Aorta (tissue), 5 donors: Measurements from ENCODE around the gene USP6NL. TPM values are rescaled to one million over a fixed set of nuclear protein-coding genes. Genes with fewer than 3 reads are reported as not detected.

Experiments used
- ATAC-seq: fragments of 200-7000 bp; cut with Tn5 transposase; one replicate; pipeline ENCODE4 v1.9.1; 2022; ENCODE audit warnings: moderate library complexity; ENCODE audit not compliant: low FRiP score
- DNase-seq, 2 donors: peaks; one replicate each; pipeline ENCODE4 v3.0.0-alpha.2; 2020
- H3K27ac ChIP-seq, 2 donors: one replicate each; pipeline ENCODE4 v1.5.1; 2013; ENCODE audit warnings: low read length in 2 of 2, mild to moderate bottlenecking in 2 of 2, moderate library complexity in 2 of 2, control low read depth in 1 of 2, inconsistent platforms in 1 of 2, low read depth in 1 of 2
- H3K27me3 ChIP-seq, 2 donors: one replicate each; pipeline ENCODE4 v1.6.1; 2013; ENCODE audit warnings: control low read depth in 1 of 2, low read length in 1 of 2, mild to moderate bottlenecking in 1 of 2, moderate library complexity in 1 of 2; ENCODE audit not compliant: insufficient read depth in 2 of 2, control insufficient read depth in 1 of 2
- H3K36me3 ChIP-seq, 2 donors: one replicate each; pipeline ENCODE4 v1.6.1; 2013; ENCODE audit warnings: control low read depth in 1 of 2, low read length in 1 of 2, mild to moderate bottlenecking in 1 of 2; ENCODE audit not compliant: insufficient read depth in 2 of 2, control insufficient read depth in 1 of 2
- H3K4me1 ChIP-seq, 2 donors: one replicate each; pipeline ENCODE4 v1.6.1; 2013; ENCODE audit warnings: low read length in 2 of 2, control low read depth in 1 of 2, mild to moderate bottlenecking in 1 of 2, moderate library complexity in 1 of 2; ENCODE audit not compliant: insufficient read depth in 2 of 2, control insufficient read depth in 1 of 2
- H3K4me3 ChIP-seq, 2 donors: one replicate each; pipeline ENCODE4 v1.5.1; 2013; ENCODE audit warnings: low read length in 2 of 2, control low read depth in 1 of 2, mild to moderate bottlenecking in 1 of 2
- H3K9me3 ChIP-seq: one replicate; pipeline ENCODE4 v1.6.1; 2013; ENCODE audit warnings: mild to moderate bottlenecking, low read length; ENCODE audit not compliant: control insufficient read depth
- WGBS, 2 donors: extraction: QIAGEN DNeasy Blood & Tissue Kit; methylation state at CpG; one replicate each; pipeline ENCODE4 v1.1.7; 2013; 5-methylcytosine and 5-hydroxymethylcytosine counted together
- intact Hi-C, 2 donors: fragments of 100-400 bp; cut with DNase I; formaldehyde crosslinking; loops; one replicate each; pipeline versions ENCODE4 v1.14.2 to v1.15.0; 2022
- polyA plus RNA-seq, 2 donors: library from polyadenylated mRNA; stranded (reverse); fragments of 200-250 nt; gene quantifications; one replicate each; pipeline ENCODE4 v1.2.3, GENCODE V29; 2013
- total RNA-seq, 2 donors: library from RNA; stranded (reverse); fragmentation: NEBNext Ultra II Directional; extraction: Animal tissue kit (Norgen Biotek cat#: 25700); gene quantifications; one replicate each; pipeline ENCODE4 v1.2.1, GENCODE V29; 2021
- donor health status: healthy with polysubstance abuse.
- donor health status: Bipolar disorder and iron deficiency.
- donor health status: DM: no; HTN: no; CAD: no.
- donor health status: DM: no; HTN: no; CAD: no.
- donor health status: DM: yes; HTN: yes; CAD: no.

USP6NL gene
- total and polyA plus RNA-seq, 4 donors: 3.8 to 12.5 (median 7.7) TPM

GRCh38 chr10:11573497-11573896, 38.0 kb downstream of the USP6NL start:
- H3K36me3 ChIP-seq: no peaks in the 10 kb centered on the region
- 77 to 78% methylated on average over 3 of the region's 3 CpGs for WGBS, 2 donors

DNA sequence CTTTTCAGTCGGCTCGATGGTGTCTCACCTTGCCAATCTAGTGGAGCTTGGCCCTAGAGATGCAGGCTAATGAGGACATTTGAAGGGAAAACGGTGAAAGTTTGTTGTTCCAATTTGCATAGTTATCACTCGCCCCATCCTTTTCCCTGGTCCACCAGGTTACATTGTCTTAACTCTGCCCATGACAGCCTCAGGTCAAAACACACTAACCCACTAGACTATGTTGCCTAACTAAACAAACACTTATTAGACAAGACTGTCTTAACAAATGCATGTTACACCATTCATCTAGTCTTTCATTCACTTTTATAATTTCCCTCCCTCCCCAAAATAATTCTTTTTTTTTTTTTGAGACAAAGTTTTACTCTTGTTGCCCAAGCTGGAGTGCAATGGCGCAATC, 40.7 kb downstream of the USP6NL start:
- H3K9me3 ChIP-seq: no peaks in the 10 kb centered on the region
- no peak for ATAC-seq
- no peaks in the 10 kb centered on the region for H3K4me1 ChIP-seq
- no peak overlapping the region for H3K27ac ChIP-seq
- intact Hi-C loops: no loop called here
- H3K36me3 ChIP-seq: no peaks in the 10 kb centered on the region
- no peaks in the 10 kb centered on the region for H3K27me3 ChIP-seq
- 95 to 96% methylated on average over 5 of the region's 5 CpGs for WGBS, 2 donors
- no peak overlapping the region for H3K4me3 ChIP-seq
- DNase-seq: no peak

More at GRCh38 chr10:11573497-11573896, 38.0 kb downstream of the USP6NL start:
- DNase-seq: no peak
- intact Hi-C loops: no loop called here
- Histone ChIP-seq H3K4me3 (no peak overlapping the region), H3K4me1 (no peaks in the 10 kb centered on the region), H3K27me3 (no peaks in the 10 kb centered on the region), H3K9me3 (no peaks in the 10 kb centered on the region), H3K27ac (no peak overlapping the region)
- no peak for ATAC-seq

DNA sequence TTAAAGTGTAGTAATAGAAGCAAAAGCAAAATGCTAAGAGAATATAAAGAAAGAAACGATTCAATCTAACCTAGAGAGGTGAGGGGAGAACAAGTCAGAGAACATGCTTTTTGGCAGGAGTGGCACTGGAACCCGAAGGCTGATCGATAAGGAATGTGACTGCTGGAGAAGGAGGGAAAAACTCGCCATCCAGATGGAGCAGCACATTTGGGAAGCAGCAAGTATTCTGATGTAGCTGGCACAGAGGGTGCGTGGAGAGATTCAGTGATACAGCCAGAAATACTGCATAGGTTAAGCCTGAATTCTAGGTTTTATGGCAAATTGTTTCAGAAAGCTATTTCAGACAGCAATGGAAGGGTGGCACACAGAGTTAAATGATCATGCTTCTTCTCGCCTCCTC, 42.0 kb downstream of the USP6NL start:
- Histone ChIP-seq H3K27ac (no peak overlapping the region), H3K9me3 (no peaks in the 10 kb centered on the region), H3K27me3 (no peaks in the 10 kb centered on the region), H3K4me3 (no peak overlapping the region), H3K36me3 (no peaks in the 10 kb centered on the region), H3K4me1 (no peaks in the 10 kb centered on the region)
- ATAC-seq (no peak), DNase-seq (no peak)
- WGBS, 2 donors: 85 to 91% methylated on average over 6 of the region's 6 CpGs
- intact Hi-C loops: no loop called here

DNA sequence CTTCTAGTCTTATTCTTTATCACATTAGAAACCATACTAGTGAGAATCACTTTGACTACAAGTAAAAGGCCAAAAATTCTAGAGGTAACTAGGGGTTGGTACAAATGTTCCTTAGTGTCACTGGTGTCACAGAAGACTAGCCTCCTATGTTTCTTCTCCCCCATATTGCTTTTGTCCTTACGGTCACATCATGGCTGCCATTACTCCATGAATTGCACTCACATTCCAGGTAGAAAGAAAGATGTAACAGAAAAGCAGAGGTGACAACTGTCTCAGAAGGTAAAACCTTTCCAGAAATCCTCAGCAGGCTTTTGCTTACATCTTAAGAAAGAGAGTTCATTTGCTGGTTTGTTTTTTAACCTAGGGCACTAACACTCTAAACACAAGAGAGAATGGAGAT, 42.9 kb downstream of the USP6NL start:
- H3K27ac ChIP-seq: no peak overlapping the region
- H3K9me3 ChIP-seq: no peaks in the 10 kb centered on the region
- H3K4me1 ChIP-seq: no peaks in the 10 kb centered on the region
- H3K27me3 ChIP-seq: no peaks in the 10 kb centered on the region
- H3K4me3 ChIP-seq: no peak overlapping the region
- intact Hi-C loops: no loop called here
- ATAC-seq (no peak), DNase-seq (no peak)
- no peaks in the 10 kb centered on the region for H3K36me3 ChIP-seq
- WGBS, 2 donors: 97 to 100% methylated on average over 1 of the region's 1 CpG

GRCh38 chr10:11564741-11565140, 46.7 kb downstream of the USP6NL start:
- WGBS, 2 donors: 92% methylated on average over 3 of the region's 3 CpGs
- H3K36me3 ChIP-seq: no peaks in the 10 kb centered on the region
- H3K9me3 ChIP-seq: no peaks in the 10 kb centered on the region
- DNase-seq: no peak
- no peaks in the 10 kb centered on the region for H3K27me3 ChIP-seq
- no peak overlapping the region for H3K27ac ChIP-seq
- no peak overlapping the region for H3K4me3 ChIP-seq
- ATAC-seq: no peak
- H3K4me1 ChIP-seq: peaks cover 0 to 1% of the 10 kb centered on the region in 2 donors
- intact Hi-C loops: no loop called here

DNA sequence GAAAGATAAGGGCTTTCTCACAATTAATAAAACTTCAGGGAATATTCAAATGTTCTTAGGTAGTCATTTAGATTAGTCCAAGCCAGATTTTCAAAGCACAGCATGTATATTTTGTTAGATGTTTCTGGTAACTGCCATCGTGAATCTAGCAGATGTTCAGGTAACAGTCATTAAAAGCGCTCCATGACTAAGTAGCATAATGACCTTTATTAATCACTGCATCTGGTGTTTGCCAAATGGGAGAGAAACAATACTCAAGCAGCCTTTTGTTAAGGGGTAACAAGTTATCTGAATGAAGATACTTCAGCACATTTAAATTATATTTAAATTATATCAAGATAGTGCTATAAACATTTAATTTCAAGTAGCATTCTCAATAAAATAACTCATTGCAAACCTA, 47.5 kb downstream of the USP6NL start:
- peaks cover 0 to 1% of the 10 kb centered on the region in 2 donors for H3K4me1 ChIP-seq
- DNase-seq (no peak), ATAC-seq (no peak)
- WGBS, 2 donors: 89 to 92% methylated on average over 2 of the region's 2 CpGs
- intact Hi-C loops: no loop called here
- no peak overlapping the region for H3K4me3 ChIP-seq
- H3K27me3 ChIP-seq: no peaks in the 10 kb centered on the region
- no peak overlapping the region for H3K27ac ChIP-seq
- no peaks in the 10 kb centered on the region for H3K9me3 ChIP-seq
- H3K36me3 ChIP-seq: no peaks in the 10 kb centered on the region

- H3K4me1 ChIP-seq: peaks cover 0 to 1% of the 10 kb centered on the region in 2 donors
- ATAC-seq (no peak), DNase-seq (no peak)
- no peaks in the 10 kb centered on the region for H3K9me3 ChIP-seq
- no peaks in the 10 kb centered on the region for H3K27me3 ChIP-seq
- no peak overlapping the region for H3K4me3 ChIP-seq
- intact Hi-C loops: no loop called here
- 98 to 100% methylated on average over 1 of the region's 1 CpG for WGBS, 2 donors
- H3K36me3 ChIP-seq: no peaks in the 10 kb centered on the region
- no peak overlapping the region for H3K27ac ChIP-seq
Measured at GRCh38 chr10:11562888-11563287, 48.6 kb downstream of the USP6NL start.

DNA sequence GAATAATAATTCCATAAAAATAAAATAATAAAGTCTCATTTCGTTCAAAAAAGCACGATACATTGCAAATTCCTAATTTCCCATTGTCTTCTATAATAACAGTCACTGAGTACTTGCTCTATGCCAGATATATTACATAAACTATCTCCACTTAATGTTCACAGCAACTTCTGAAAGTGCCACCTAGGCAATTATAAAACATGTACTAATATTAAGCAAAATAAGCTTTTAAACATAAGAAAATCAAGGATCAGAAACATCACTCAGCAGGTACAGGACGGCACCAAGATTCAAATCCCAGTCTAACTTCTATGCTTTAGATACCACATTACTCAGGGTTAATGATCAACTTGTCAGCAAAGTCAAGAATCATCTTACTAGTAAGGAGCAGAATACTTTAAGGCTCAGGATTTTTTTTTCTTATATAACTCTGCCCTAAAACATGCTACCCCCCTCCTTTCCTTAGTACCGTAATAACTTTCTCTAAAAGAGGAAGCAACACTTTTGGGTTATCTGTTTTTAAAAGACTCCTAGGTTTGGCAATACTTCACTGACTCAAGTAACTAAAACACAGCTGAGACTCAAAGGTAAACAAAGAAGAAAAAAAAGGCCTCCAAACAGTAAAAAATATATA, 51.3 kb downstream of the USP6NL start:
- no peaks in the 10 kb centered on the region for H3K27me3 ChIP-seq
- no peaks in the 10 kb centered on the region for H3K9me3 ChIP-seq
- no peak overlapping the region for H3K27ac ChIP-seq
- peaks cover 0 to 1% of the 10 kb centered on the region in 2 donors for H3K4me1 ChIP-seq
- H3K36me3 ChIP-seq: no peaks in the 10 kb centered on the region
- ATAC-seq (no peak), DNase-seq (no peak)
- 67 to 75% methylated on average over 4 of the region's 4 CpGs for WGBS, 2 donors
- H3K4me3 ChIP-seq: no peak overlapping the region
- intact Hi-C loops: no loop called here

- intact Hi-C loops: no loop called here
- no peaks in the 10 kb centered on the region for H3K9me3 ChIP-seq
- H3K4me3 ChIP-seq: no peak overlapping the region
- H3K27ac ChIP-seq: no peak overlapping the region
- no peak for DNase-seq
- H3K27me3 ChIP-seq: no peaks in the 10 kb centered on the region
- peaks cover 0 to 1% of the 10 kb centered on the region in 2 donors for H3K4me1 ChIP-seq
- WGBS, 2 donors: 96 to 97% methylated on average over 4 of the region's 4 CpGs
- no peaks in the 10 kb centered on the region for H3K36me3 ChIP-seq
- no peak for ATAC-seq
Measured at GRCh38 chr10:11557967-11558366, 53.5 kb downstream of the USP6NL start.
